ENCODE measurements around the gene PPIP5K2. TPM values are rescaled to one million over a fixed set of nuclear protein-coding genes. Genes with fewer than 3 reads are reported as not detected.

PPIP5K2 gene
- polyA plus RNA-seq, 1 donor from 2014 or later = 153 TPM

GRCh38 chr5:103210952-103211351, 90.9 kb downstream of the PPIP5K2 start:
- Histone ChIP-seq H3K4me3 (ENCODE audit: low read length) (no peak overlapping the region), H3K79me2 (replicated peaks; ENCODE audit: insufficient read depth, low read length) (no peaks in the 10 kb centered on the region), H3K36me3 (ENCODE audit: insufficient read depth, low read length) (no peaks in the 10 kb centered on the region), H3K9me2 (ENCODE audit: insufficient read depth, low read length) (no peaks in the 10 kb centered on the region), H3K9ac (ENCODE audit: low read length) (no peak overlapping the region), H2AFZ (ENCODE audit: low read depth, low read length) (no peak overlapping the region), H3F3A (ENCODE audit: insufficient read depth, low read length, poor library complexity, severe bottlenecking) (no peaks in the 10 kb centered on the region), H3K27me3 (ENCODE audit: insufficient read depth, low read depth, low read length) (no peaks in the 10 kb centered on the region), H3K9me3 (ENCODE audit: low read length) (no peaks in the 10 kb centered on the region), H3K4me2 (ENCODE audit: low read length) (no peak overlapping the region), H3K27ac (ENCODE audit: low read length) (no peak overlapping the region), H4K20me1 (ENCODE audit: insufficient read depth) (no peaks in the 10 kb centered on the region)
- TF ChIP-seq POLR2AphosphoS5 (IDR thresholded peaks at IDR 0.05) = no peak

- H3K9me3 ChIP-seq (ENCODE audit: low read length) = no peaks in the 10 kb centered on the region
- no peaks in the 10 kb centered on the region for H3K9me2 ChIP-seq (ENCODE audit: insufficient read depth, low read length)
- H3K4me2 ChIP-seq (ENCODE audit: low read length) = no peak overlapping the region
- H3F3A ChIP-seq (ENCODE audit: insufficient read depth, low read length, poor library complexity, severe bottlenecking) = no peaks in the 10 kb centered on the region
- H2AFZ ChIP-seq (ENCODE audit: low read depth, low read length) = no peak overlapping the region
- no peak overlapping the region for H3K27ac ChIP-seq (ENCODE audit: low read length)
- no peaks in the 10 kb centered on the region for H3K27me3 ChIP-seq (ENCODE audit: insufficient read depth, low read depth, low read length)
- H3K4me3 ChIP-seq (ENCODE audit: low read length) = no peak overlapping the region
- H3K36me3 ChIP-seq (ENCODE audit: insufficient read depth, low read length) = no peaks in the 10 kb centered on the region
- no peaks in the 10 kb centered on the region for H3K79me2 ChIP-seq (replicated peaks; ENCODE audit: insufficient read depth, low read length)
- no peak for TF ChIP-seq REST (IDR thresholded peaks at IDR 0.05; ENCODE audit: borderline replicate concordance)
- TF ChIP-seq EP300 (conservative IDR thresholded peaks at IDR 0.05; ENCODE audit: poor library complexity, severe bottlenecking) = no peak
- no peak for TF ChIP-seq CTCF (IDR thresholded peaks at IDR 0.05; ENCODE audit: poor library complexity, severe bottlenecking)
- TF ChIP-seq POLR2AphosphoS5 (IDR thresholded peaks at IDR 0.05) = no peak
- TF ChIP-seq EZH2 (IDR thresholded peaks at IDR 0.05; ENCODE audit: borderline replicate concordance, insufficient read depth, low read length, poor library complexity, severe bottlenecking) = no peak
- TF ChIP-seq MXI1 (conservative IDR thresholded peaks at IDR 0.05; ENCODE audit: poor library complexity, severe bottlenecking) = no peak
- no peak for TF ChIP-seq RAD21 (conservative IDR thresholded peaks at IDR 0.05)
- no peak for TF ChIP-seq SMC3 (conservative IDR thresholded peaks at IDR 0.05; ENCODE audit: poor library complexity)
- TF ChIP-seq TAF1 (IDR thresholded peaks at IDR 0.05; ENCODE audit: low read depth) = no peak
- no peaks in the 10 kb centered on the region for H4K20me1 ChIP-seq (ENCODE audit: insufficient read depth)
- no peak overlapping the region for H3K9ac ChIP-seq (ENCODE audit: low read length)
Observed at GRCh38 chr5:103211576-103212561, 91.8 kb downstream of the PPIP5K2 start.
